G401 (cell line): ENCODE measurements around the gene ZNF717. TPM values are rescaled to one million over a fixed set of nuclear protein-coding genes. Genes with fewer than 3 reads are reported as not detected.
"Not testable (repeated sequence)": the region's sequence is repeated elsewhere in the genome, so short reads cannot be mapped to it uniquely, and the experiment has no call there.

Experiments
- DNase-seq: peaks from one replicate; pipeline ENCODE4 v3.0.0-alpha.2; 2015; ENCODE audit warnings: low spot score
- in situ Hi-C: cut with HindIII; loops from 2 replicates; pipeline ENCODE4 v1.10.0; 2016; ENCODE audit warnings: low sequenced_read_pairs, mixed read lengths
- total RNA-seq: library from RNA; depleted of rRNA; stranded (reverse); fragments of >200 nt; shearing (Covaris generic); gene quantifications from 2 replicates; pipeline ENCODE4 v1.2.3, GENCODE V29; 2014; rRNA removed

ZNF717 gene
- total RNA-seq: 12.3 and 13.6 TPM in 2 replicates

GRCh38 chr3:75785081-75785755 lies at the start of gene ZNF717:
TSS of gene ZNF717 (minus strand) at chr3:75785549. CDS start at chr3:75783362, 2,187 bp downstream.
- in situ Hi-C loops: not testable (repeated sequence)
- peak; percentile 88 for DNase-seq

- DNase-seq, in situ Hi-C loops: not testable (repeated sequence)
Measured at GRCh38 chr3:75831076-75831475, 45.7 kb upstream of the ZNF717 start.

- in situ Hi-C loops: not testable (repeated sequence)
Measured at GRCh38 chr3:75818019-75818418, 32.7 kb upstream of the ZNF717 start.

GRCh38 chr3:75816287-75817180 lies 31.2 kb upstream of the ZNF717 start:
- DNase-seq, in situ Hi-C loops: not testable (repeated sequence)

More at GRCh38 chr3:75818019-75818418, 32.7 kb upstream of the ZNF717 start:
- not testable (repeated sequence) for DNase-seq

- in situ Hi-C loops: no loop called here
- no peak for DNase-seq
Measured at GRCh38 chr3:75814797-75815196, 29.4 kb upstream of the ZNF717 start.

- no peak for DNase-seq
- in situ Hi-C loops: no loop called here
Measured at GRCh38 chr3:75782506-75782905, 2.8 kb downstream of the ZNF717 start.

- no peak for DNase-seq
- in situ Hi-C loops: no loop called here
Measured at GRCh38 chr3:75781079-75781745, 4.1 kb downstream of the ZNF717 start.

GRCh38 chr3:75777742-75778141 lies 7.6 kb downstream of the ZNF717 start:
- DNase-seq, in situ Hi-C loops: not testable (repeated sequence)

- DNase-seq, in situ Hi-C loops: not testable (repeated sequence)
Measured at GRCh38 chr3:75771631-75772030, 13.7 kb downstream of the ZNF717 start.

- DNase-seq: no peak
- in situ Hi-C loops: no loop called here
Measured at GRCh38 chr3:75768303-75769017, 16.9 kb downstream of the ZNF717 start.

GRCh38 chr3:75737831-75738493 lies 47.4 kb downstream of the ZNF717 start:
- in situ Hi-C loops: no loop called here
- DNase-seq: no peak

GRCh38 chr3:75727985-75728384 lies 57.4 kb downstream of the ZNF717 start:
- in situ Hi-C loops: no loop called here
- no peak for DNase-seq

GRCh38 chr3:75692061-75692460 lies 93.3 kb downstream of the ZNF717 start:
- DNase-seq: no peak
- in situ Hi-C loops: no loop called here

- no peak for DNase-seq
- in situ Hi-C loops: no loop called here
Measured at GRCh38 chr3:75687323-75687722, 98.0 kb downstream of the ZNF717 start.

Other genes starting within 250 kb of the ZNF717 start
- gene FRG2C, start 121.2 kb downstream of the ZNF717 start, total RNA-seq: not detected in 2 replicates